Endometrial microvascular endothelial cells (primary cell): ENCODE data around the gene ATAD3B. TPM values are rescaled to one million over a fixed set of nuclear protein-coding genes. Genes with fewer than 3 reads are reported as not detected.
"Not testable (repeated sequence)": the region's sequence is repeated elsewhere in the genome, so short reads cannot be mapped to it uniquely, and the experiment has no call there.

Source experiments
- in situ Hi-C: cut with HindIII; loops from 2 replicates; pipeline ENCODE4 v1.10.0; 2017; ENCODE audit warnings: low sequenced_read_pairs, low pct_unique_long_range_greater_than_20kb; ENCODE audit errors: inconsistent ontology term
- total RNA-seq: library from RNA; depleted of rRNA; stranded (reverse); fragments of >200 nt; gene quantifications from one replicate; pipeline ENCODE4 v1.2.3, GENCODE V29; 2015; ENCODE audit errors: inconsistent ontology term

Gene ATAD3B
- total RNA-seq, 1 donor from 2014 or later, result 34.4 TPM

DNA sequence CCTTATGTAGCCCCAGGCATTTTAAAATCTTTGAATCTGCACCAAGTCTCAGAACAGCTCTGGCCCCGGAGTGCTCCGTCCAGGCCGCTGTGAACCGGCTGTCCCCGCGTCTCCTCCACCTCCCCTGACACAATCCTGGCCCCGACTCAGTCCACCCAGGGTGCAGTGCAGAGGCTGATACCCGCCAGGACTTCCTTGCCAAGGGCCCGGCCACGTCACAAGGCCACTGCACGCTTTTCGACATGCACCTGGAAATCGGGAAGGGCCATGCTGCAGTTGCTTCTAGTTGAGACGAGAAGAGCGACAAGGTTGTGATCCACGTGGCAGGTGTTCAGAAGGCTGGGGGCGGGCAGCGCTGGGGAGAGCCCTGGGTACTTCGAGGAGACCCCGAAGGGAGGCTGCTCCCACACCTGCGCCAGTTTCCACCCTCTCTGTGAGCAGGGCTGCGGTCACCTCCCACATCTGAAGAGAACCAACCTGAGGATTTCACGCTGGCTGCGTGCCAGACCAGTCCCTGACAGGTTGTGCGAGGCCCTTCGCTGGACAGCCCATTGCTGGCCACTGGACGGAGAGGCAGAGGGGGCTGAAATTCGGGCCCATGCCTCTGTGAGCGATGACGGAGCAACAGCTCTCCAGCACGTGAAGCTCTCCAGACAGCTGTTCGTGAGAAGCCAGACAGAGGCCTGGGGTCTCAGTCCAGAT lies 29.3 kb upstream of the ATAD3B start:
- in situ Hi-C loops, result no loop called here

DNA sequence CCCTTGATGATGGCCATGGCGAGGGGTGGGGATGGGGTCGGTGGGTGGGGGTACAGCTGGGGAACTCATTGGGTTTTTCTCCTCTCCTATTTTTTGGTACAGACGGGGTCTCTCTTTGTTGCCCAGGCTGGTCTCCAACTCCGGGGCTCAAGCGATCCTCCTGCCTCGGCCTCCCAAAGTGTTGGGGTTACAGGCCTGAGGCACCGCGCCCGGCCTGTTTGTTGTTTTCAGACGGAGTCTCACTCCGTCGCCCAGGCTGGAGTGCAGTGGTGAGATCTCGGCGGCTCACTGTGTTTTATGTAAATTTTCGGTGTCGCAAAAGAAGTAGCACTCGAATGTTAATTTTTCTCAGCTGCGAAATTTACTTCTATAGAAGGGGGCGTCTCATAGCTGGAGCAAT lies 24.9 kb upstream of the ATAD3B start:
- in situ Hi-C loops, result not testable (repeated sequence)

DNA sequence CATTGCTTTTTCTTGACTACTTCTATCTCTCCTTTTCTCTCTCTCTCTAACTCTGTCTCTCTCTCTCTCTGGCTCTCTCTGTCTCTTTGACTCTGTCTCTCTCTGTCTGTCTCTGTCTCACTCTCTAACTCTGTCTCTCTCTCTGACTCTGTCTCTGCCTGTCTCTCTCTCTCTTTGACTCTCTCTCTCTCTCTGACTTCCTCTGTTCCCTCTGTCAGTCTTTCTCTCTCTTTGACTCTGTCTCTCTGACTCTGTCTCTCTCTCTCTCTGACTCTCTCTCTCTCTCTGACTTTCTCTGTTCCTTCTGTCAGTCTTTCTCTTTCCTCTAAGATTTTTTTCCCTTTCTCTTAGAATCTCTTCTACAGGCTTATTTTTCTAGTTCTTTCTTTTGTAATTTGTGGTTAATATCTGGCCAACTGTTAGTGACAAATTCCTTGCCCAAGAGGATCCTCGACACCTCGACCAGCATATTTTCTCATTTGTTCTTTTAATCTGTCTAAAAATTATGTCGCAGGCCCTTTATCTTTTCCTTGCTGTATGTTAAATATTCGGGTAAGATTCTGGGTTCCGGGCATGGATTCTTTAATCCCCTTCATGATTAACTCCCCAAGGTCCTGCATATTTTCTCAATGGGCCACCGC lies 22.3 kb upstream of the ATAD3B start, which contains the start of gene ATAD3C:
Gene ATAD3C (plus strand): TSS at position 591 of the 641 bp plus-strand sequence. CDS start 995 bp downstream, outside the sequence.
- in situ Hi-C loops, result no loop called here

DNA sequence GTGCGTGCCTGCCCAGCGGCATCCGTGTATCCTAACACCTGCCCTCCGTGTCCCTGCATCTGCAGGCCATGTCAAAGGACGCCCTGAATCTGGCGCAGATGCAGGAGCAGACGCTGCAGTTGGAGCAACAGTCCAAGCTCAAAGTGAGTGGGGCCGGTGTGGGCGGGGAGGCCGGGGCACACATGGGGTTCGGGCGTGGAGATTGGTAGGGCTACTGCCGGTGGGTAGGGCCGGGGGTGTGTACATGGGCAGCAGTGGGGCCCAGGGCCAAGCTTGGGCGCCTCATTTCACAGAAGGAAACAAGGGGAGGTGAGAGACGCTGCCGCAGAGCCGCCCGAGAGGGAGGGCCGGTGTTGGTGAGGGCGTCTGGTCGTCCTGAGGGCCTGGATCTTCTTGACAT lies 20.9 kb upstream of the ATAD3B start:
- in situ Hi-C loops, result not testable (repeated sequence)

DNA sequence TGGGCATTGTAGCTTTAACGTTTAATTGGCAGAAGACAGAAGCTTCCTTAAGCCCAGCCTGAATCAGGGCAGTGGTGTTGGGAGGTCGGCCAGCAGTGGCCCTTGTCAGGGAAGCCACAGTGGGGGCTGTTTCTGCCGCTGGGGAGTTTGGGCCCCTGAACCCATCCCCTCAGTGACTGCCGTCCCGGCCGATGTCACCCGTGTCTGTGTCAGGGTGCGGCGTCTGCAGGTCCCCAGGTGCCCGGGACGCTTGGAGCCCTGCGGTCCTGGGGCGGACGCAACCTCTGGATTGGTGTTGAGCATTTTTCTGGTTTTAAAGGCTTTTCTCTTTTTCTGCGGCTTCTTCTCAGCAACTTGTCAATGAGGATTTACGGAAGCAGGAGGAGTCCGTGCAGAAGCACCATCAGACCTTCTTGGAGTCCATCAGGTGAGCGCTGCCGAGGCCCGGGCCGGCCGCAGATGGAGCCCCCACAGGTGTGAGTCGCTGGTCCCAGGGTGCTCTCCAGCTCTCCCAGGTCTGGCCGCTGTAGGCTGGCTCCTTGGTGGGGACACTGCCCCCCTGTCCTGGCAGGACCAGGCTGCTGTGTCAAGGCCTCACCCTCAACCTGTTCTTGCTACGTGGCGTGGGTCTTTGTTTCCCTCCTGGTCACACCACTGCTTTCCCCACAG lies 19.7 kb upstream of the ATAD3B start:
- in situ Hi-C loops, result no loop called here

DNA sequence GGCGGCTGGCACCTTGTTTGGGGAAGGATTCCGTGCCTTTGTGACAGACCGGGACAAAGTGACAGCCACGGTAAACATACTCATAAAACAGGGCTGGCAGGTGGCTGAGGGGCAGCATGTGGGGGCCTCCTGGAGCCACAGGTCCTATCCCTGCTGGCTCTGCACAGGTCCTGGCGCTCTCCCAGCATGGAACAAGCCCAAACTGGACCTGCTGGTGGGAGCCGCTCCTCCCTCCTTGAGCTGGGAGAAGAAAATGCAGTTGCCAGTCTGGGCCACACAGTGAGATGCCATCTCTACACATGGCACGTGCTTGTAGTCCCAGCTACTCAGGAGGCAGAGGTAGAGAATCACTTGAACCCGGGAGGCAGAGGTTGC lies 19.2 kb upstream of the ATAD3B start:
- in situ Hi-C loops, result not testable (repeated sequence)

DNA sequence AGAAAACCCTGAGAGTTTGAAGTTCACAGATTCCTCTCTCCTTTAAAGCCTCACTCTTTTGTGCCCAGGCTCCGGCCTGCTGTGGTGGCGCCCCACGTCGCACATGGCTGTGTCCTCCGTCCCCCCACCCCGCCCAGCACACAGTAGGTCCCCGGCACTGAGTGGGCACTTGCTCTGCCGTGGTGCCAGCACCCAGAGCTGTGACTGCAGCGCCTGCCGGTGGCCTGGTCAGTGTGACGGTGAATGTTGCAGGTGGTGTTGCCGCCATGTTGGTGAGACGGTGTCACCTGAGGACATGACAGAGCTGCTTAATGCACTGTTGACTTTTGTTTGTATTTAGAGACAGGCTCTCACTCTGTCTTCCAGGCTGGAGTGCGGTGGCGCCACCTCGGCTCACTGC lies 18.7 kb upstream of the ATAD3B start:
- in situ Hi-C loops, result no loop called here

DNA sequence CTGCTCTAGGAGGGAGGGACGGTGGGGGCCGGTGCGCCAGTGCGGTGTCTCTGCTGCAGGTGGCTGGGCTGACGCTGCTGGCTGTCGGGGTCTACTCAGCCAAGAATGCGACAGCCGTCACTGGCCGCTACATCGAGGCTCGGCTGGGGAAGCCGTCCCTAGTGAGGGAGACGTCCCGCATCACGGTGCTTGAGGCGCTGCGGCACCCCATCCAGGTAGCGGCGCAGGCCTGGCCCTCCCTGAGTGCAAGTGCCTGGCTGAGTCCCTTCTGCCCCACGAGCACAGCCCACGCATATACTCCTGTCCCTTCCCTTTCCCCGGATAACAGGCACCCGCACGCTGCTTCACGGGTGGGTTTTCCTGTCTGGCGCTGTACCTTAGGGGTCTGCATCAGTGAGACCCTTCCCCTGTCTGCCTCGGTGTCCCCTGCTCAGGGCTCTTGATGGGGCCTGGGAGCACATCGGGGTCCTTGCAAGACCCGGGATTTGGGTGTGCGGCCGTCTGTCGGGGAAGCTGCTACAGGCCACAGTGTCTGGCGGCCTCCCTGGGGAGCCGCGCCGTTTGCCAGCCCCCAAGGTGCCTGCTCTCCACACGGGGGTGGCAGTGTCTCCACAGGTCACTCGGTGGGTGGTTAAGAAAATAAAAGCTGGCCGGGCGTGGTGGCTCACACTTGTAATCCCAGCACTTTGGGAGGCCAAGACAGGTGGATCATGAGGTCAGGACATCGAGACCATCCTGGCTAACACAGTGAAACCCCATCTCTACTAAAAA lies 17.1 kb upstream of the ATAD3B start:
- in situ Hi-C loops, result not testable (repeated sequence)

DNA sequence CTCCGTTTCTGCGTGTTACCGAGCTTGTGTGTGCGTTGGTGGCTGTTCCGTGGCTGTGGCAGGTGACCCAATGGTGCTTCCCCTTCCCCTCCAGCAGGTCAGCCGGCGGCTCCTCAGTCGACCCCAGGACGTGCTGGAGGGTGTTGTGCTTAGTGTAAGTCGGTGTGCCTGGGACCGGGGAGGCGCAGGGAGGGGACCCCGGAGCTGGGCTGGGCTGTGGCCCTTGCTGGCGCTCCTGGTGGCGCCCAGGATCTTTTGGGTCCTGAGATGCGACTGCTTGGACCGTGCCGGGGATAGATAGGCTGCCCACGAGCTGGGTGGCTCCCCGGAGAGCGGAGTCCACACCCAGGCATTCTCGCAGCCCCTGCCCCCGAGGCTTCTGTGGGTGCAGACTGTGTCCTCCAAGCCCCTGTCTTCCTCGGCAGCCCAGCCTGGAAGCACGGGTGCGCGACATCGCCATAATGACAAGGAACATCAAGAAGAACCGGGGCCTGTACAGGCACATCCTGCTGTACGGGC lies 16.1 kb upstream of the ATAD3B start:
- in situ Hi-C loops, result no loop called here

DNA sequence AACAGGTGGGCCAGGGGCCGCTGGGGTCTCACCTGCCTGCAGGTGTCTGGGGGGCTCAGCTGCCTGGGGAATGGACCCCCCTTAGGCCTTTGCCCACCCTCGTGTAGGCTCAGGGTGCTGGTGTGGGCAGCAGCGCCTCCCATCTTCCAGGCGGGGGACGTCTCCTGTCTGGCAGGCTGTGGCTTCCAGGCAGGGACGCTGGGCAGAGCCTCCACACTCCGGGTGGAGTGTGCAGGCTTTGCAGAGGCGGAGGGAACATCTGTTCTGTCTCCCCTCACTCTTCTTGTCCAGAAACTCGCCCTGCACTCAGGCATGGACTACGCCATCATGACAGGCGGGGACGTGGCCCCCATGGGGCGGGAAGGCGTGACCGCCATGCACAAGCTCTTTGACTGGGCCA lies 15.6 kb upstream of the ATAD3B start:
- in situ Hi-C loops, result not testable (repeated sequence)

DNA sequence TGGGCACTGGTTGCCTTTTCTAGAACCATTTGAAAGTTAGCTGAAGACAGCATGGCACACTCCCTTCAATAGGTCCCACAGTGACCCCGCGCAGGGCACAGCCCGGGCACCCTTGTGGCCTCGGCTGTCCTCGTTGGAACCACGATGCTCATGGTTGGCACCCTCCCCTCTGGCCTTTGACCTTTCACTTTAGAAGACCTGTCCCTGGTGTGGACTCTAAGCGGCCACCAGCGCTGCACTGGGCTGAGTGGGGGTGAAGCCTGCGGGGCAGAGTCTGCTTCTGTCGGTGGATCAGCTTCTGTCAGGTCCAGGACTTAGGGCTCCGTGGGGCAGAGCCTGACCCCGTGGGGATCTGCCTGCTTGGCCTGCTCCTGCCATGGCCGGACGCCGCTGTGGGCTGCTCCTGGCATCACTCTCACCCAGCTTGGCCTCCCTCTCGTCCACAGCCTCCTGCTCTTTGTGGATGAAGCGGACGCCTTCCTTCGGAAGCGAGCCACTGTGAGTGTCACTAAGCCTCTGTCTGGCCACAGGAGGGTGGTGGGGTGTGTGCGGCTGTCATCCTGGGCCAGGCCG lies 14.8 kb upstream of the ATAD3B start:
- in situ Hi-C loops, result not testable (repeated sequence)

DNA sequence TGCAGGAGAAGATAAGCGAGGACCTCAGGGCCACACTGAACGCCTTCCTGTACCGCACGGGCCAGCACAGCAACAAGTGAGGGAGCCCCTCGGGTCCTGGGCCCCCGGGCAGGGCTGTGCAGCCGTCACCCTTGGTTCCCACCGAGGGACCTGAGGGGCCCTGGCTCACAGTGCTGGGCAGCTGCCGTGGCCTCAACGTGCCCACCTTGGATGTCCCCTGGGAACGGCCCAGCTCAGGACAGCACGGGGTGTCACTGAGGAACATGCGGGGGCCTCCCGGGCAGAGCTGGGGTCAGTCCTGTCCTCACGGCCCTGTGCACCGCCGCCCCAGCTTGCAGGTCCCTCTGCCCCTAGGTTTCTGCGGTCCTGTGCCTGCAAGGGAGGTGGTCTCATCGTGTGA lies 12.4 kb upstream of the ATAD3B start:
- in situ Hi-C loops, result not testable (repeated sequence)

DNA sequence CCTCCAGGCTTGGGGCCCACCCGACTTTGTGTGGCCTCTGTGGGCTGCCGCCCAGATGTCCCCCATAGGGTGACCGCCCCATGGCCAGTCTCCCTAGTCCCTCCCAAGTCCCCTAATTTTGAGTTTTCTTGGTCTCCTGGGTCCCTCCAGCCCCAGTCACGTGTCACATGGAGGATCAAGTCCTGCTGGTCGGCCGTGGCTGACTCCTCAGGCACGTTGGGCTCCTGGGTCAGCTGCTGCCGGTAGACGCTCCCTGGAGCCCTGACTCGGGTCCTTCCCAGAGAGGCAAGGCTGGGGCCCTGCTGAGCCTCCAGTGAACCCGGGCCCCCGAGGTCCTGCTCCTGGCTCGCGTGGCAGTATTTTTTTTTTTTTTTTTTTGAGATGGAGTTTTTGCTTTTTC lies 11.9 kb upstream of the ATAD3B start:
- in situ Hi-C loops, result not testable (repeated sequence)

DNA sequence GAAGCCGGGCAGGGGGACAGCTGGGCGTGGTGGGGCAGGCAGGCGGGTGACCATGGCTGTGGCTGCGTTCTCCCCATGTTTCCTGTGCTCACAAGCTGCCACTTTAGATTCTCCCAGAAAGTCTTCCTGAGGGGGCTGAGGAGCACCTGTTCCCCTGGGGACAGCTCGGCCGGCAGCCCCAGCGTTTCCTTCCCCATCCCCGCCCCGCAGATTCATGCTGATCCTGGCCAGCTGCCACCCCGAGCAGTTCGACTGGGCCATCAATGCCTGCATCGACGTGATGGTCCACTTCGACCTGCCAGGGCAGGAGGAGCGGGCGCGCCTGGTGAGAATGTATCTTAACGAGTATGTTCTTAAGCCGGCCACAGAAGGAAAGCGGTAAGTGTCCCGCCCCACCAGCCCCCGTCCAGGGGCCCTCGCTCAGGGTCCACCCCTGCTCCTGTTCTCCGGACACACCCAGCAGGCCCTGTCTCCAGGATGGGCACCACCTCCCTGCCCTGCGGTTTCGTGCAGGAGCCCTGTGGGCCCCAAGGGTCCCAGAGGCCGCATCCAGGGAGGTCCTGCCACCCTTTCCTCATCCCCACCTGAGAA lies 10.9 kb upstream of the ATAD3B start:
- in situ Hi-C loops, result no loop called here

DNA sequence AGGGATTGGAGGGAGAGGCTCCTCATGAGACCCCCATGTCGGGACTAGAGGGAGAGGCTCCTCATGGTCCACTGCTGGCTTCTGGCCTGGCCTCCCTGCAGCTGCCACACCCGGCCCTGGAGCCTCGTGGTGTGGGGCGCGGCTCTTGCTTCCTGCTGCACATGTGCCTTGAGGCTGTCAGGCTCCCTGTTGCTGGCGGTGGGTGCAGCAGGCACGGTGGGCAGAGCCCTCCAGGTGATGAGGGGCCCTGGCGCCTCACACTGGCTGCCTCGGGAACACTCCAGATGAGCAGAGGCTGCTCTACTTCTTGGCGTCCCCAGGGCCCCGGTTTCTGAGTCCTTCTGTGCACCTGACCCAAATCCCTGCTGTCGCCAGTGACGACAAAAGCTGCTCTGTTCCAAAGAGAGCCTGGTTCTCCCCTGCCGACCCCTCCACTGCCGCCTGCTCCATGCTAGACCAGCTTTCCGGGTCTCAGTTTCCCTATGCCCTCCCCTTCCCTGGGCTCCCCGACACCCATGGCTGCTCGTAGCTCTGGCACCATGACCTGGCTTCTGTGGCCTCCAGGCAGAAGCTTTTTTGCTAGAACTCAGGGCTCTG lies 9.7 kb upstream of the ATAD3B start:
- in situ Hi-C loops, result no loop called here

DNA sequence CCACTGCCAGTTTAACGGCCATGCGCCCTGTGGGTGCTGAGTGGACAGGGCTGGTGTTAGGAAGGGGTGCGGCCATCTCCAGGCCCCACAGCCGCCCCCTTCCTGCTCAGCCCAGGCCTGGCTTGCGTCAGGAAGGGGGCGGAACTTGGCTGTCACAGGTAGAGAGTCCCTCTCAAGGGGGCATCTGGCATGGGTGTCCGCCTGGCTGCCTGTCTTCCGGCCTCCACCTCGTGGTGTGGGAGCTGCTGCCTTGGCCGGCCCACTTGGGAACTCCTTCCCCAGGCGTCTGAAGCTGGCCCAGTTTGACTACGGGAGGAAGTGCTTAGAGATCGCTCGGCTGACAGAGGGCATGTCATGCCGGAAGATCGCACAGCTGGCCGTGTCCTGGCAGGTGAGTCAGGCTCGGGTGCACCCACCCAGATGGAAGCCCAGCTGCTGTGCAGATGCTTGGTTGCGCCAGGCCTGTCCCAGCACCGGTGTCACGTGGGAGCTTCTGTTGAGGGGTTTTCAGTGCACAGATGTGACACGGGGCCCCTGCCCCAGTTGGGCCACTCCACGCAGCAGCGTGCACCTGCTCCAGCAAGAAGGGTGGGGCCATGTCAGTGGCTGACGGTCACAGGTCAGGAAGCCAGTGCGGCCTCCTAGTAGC lies 9.1 kb upstream of the ATAD3B start:
- in situ Hi-C loops, result no loop called here

DNA sequence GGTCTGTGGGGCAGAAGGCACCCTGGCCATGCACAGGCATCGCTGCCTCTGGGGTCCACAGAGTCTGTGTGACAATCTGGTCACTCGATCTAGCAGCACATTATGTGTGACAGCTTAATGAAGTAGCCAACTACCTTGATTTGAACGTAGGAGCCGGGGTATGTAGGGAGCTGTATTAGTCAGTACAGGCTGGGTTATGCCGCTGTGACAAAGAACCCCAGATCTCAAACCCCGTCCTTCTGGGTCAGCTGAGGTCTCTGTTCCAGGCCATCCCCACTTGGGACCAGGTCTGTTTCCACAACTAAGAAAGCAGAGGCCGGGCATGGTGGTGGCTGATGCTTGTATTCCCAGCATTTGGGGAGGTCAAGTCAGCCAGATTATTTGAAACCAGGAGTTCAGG lies 8.3 kb upstream of the ATAD3B start:
- in situ Hi-C loops, result no loop called here
